Ovary (tissue), 9 donors: ENCODE measurements around the gene OGFOD3. TPM values are rescaled to one million over a fixed set of nuclear protein-coding genes. Genes with fewer than 3 reads are reported as not detected.

Source experiments
- DNase-seq, 5 donors: peaks; one replicate each; pipeline ENCODE4 v3.0.0-alpha.2; 2019 to 2020
- H3K27ac ChIP-seq, 2 donors: fragments of 200-600 bp; one replicate each; pipeline versions ENCODE4 v1.5.1 to v1.8.0; 2019 to 2022
- H3K27me3 ChIP-seq: fragments of 200-600 bp; one replicate; pipeline ENCODE4 v1.8.0; 2022
- H3K36me3 ChIP-seq: fragments of 200-600 bp; sonication (generic); one replicate; pipeline ENCODE4 v1.5.1; 2019
- H3K4me1 ChIP-seq: one replicate; pipeline ENCODE4 v1.8.1; 2013; ENCODE audit warnings: mild to moderate bottlenecking, moderate library complexity; ENCODE audit not compliant: insufficient read depth
- H3K4me3 ChIP-seq: fragments of 200-600 bp; sonication (generic); one replicate; pipeline ENCODE4 v1.5.1; 2017
- H3K9me3 ChIP-seq, 2 donors: fragments of 200-600 bp in 1 of 2; sonication (generic) in 1 of 2; one replicate each; pipeline versions ENCODE4 v1.5.1 to v1.8.1; 2013 to 2019; ENCODE audit warnings: mild to moderate bottlenecking in 1 of 2, moderate library complexity in 1 of 2
- CTCF ChIP-seq, 3 donors: fragments of 450-650 bp in 2 of 3; fragments of 200-600 bp in 1 of 3; IDR thresholded peaks; one replicate each; pipeline versions ENCODE4 v1.5.1 to v1.8.0; 2016 to 2022; ENCODE audit warnings: antibody characterized with exemption in 3 of 3, mild to moderate bottlenecking in 1 of 3
- EP300 ChIP-seq: sonication (generic); formaldehyde crosslinking; IDR thresholded peaks from one replicate; pipeline ENCODE4 v1.6.1; 2017; ENCODE audit warnings: antibody characterized with exemption
- POLR2A ChIP-seq: fragments of 450-650 bp; IDR thresholded peaks from one replicate; pipeline ENCODE4 v1.6.1; 2017; ENCODE audit warnings: antibody characterized with exemption, mild to moderate bottlenecking, moderate library complexity
- WGBS, 3 donors: extraction: QIAGEN DNeasy Blood & Tissue Kit in 1 of 3; methylation state at CpG; one replicate each; pipeline versions ENCODE4 v1.1.5 to v1.1.7; 2013 to 2017; 5-methylcytosine and 5-hydroxymethylcytosine counted together
- intact Hi-C, 4 donors: fragments of 100-400 bp; cut with DNase I; formaldehyde crosslinking; loops; one replicate each; pipeline versions ENCODE4 v1.11.0 to v1.15.1; 2022 to 2023
- polyA plus RNA-seq, 2 donors: library from polyadenylated mRNA; stranded (reverse); fragments of 200-250 nt in 1 of 2; fragments of 350-450 nt in 1 of 2; fragmentation: Illumina TruSeq in 1 of 2; extraction: RNeasy Lipid Tissue Mini Kit (QIAGEN cat#74804) in 1 of 2; gene quantifications; one replicate each; pipeline ENCODE4 v1.2.3, GENCODE V29; 2013 to 2014
- total RNA-seq, 7 donors: library from RNA; depleted of rRNA in 2 of 7; stranded (reverse); fragments of >200 nt in 2 of 7; fragmentation: NEBNext Ultra II Directional in 3 of 7; extraction: Animal tissue kit (Norgen Biotek cat#: 25700) in 3 of 7; gene quantifications; one replicate each; pipeline versions ENCODE4 v1.1.0 to v1.2.4, GENCODE V29; 2016 to 2023
- donor health status: DM: no; HTN: no; CAD: no; lungs with moderate emphysema.
- donor health status: DM: no; HTN: no; CAD: no.
- donor health status: Bipolar disorder and iron deficiency.
- donor health status: DM: yes; HTN: yes; CAD: no.
- donor health status: DM: no; HTN: no; CAD: no.
- donor health status: DM: yes; HTN: yes; CAD: no.

Gene OGFOD3
- total and polyA plus RNA-seq, 9 donors, result 14.4 to 37.8 (median 29.4) TPM

DNA sequence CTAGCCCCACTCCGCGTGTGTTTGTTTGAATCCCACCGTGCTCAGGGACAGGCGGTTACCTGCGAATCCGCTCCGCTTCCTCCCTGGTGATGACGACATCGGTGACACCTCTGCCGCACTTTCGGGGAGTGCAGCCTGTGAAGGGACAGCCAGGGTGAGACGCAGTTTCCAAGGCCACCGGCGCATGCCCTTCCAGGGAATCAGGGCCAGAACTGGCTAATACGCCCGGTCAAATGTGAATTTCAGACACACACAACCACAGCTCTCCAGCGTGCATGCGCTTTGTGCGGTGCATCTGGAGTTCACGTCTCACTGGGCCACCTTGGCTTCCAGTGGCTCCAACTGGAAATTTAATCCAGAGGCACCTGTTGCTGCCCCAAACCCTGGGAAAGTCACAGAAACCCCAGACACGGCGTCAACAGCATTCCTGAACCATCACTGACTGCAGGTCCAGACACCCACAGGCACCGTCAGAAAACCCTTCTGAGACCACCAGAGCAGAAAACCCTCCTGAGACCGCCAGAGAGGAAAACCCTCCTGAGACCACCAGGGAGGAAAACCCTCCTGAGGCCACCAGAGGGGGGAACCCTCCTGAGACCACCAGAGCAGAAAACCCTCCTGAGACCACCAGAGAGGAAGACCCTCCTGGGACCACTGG lies 6.9 kb downstream of the OGFOD3 start:
- WGBS, 3 donors, result 93 to 96% (median 94%) methylated on average over 24 of the region's 24 CpGs
- Histone ChIP-seq H3K4me3 (no peak overlapping the region), H3K27ac (no peak overlapping the region), H3K36me3 (no peaks in the 10 kb centered on the region), H3K9me3 (no peaks in the 10 kb centered on the region), H3K27me3 (no peaks in the 10 kb centered on the region), H3K4me1 (peaks cover 5% of the 10 kb centered on the region)
- no peak for TF ChIP-seq EP300
- no peak for TF ChIP-seq POLR2A
- TF ChIP-seq CTCF (IDR thresholded peaks at IDR 0.05), result no peak
- no peak for DNase-seq
- intact Hi-C loops, result loop anchor here in 1 of 4 donors (10.0 kb wide), 1 partner anchor 57 kb away; the partner anchor contains the start of gene TEX19

DNA sequence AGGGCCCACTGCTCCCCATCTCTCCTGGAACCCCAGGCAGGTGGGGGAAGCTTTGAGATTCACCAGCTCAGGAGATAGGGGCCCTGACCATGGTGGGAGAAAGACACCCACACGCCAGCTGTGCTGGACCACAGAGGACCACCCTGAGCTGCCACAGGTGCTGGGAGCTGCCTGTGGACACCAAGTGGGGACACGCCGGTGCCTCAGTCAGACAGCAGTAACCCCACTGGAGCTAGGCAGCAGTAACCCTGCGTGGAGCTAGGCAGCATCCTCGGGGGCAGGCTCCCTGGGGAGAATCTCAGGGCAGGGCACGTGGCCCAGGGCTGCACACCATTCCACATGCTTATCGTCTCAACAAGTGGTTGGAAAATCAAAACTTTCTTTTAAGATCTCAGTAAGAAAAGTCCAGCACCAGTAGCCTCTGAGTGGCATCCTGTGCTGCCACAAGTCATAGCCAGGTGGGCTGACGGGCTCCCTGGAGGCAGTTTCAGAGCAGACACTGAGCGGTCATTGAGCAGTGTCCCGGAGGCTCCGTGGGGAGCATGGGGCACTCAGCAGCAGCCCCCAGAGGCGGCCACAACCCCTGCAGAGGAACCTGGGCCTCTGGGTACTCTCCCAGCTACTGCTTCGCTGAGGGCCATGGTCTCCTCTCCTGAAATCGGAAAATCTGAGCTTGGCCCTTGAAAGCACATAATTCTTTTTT lies 8.2 kb downstream of the OGFOD3 start:
- Histone ChIP-seq H3K36me3 (no peaks in the 10 kb centered on the region), H3K27me3 (no peaks in the 10 kb centered on the region), H3K27ac (no peak overlapping the region), H3K9me3 (no peaks in the 10 kb centered on the region), H3K4me1 (peaks cover 3% of the 10 kb centered on the region), H3K4me3 (no peak overlapping the region)
- TF ChIP-seq CTCF (IDR thresholded peaks at IDR 0.05) (no peak), POLR2A (no peak), EP300 (no peak)
- intact Hi-C loops, result loop anchor here in 1 of 4 donors (10.0 kb wide), 1 partner anchor 55 kb away; the partner anchor contains the start of gene TEX19
- 88 to 92% (median 89%) methylated on average over 14 of the region's 14 CpGs for WGBS, 3 donors
- no peak for DNase-seq

DNA sequence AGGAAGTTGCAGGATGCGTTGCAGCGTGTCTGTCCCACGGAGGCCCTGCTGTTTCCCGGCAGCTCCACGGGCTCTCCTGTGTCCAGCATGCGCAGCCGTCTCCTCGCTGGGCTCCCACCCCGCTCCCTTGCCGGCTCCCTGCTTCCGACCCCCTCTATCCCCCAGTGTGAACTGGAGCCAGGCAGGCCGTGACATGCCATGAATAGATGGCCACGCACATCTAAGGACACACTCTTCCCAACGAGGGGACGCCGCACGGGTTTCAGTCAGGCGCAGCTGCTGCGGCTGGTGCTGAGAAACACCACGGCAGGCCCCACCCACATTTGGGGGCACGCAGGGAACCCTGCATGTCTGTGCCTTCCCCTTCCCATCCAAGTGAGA lies 9.5 kb downstream of the OGFOD3 start:
- no peak for DNase-seq
- Histone ChIP-seq H3K27me3 (no peaks in the 10 kb centered on the region), H3K27ac (no peak overlapping the region), H3K9me3 (no peaks in the 10 kb centered on the region), H3K4me1 (peaks cover 3% of the 10 kb centered on the region), H3K36me3 (no peaks in the 10 kb centered on the region), H3K4me3 (no peak overlapping the region)
- 88 to 93% (median 92%) methylated on average over 21 of the region's 21 CpGs for WGBS, 3 donors
- TF ChIP-seq CTCF (IDR thresholded peaks at IDR 0.05) (no peak), POLR2A (no peak), EP300 (no peak)
- intact Hi-C loops, result no loop called here

GRCh38 chr17:82408288-82408937 lies 10.0 kb downstream of the OGFOD3 start:
- Histone ChIP-seq H3K9me3 (no peaks in the 10 kb centered on the region), H3K27me3 (no peaks in the 10 kb centered on the region), H3K4me3 (no peak overlapping the region), H3K36me3 (no peaks in the 10 kb centered on the region), H3K4me1 (peaks cover 3% of the 10 kb centered on the region), H3K27ac (no peak overlapping the region)
- intact Hi-C loops, result no loop called here
- DNase-seq, result no peak
- 85 to 90% (median 86%) methylated on average over 15 of the region's 15 CpGs for WGBS, 3 donors
- no peak for TF ChIP-seq POLR2A
- TF ChIP-seq CTCF (IDR thresholded peaks at IDR 0.05), result no peak
- no peak for TF ChIP-seq EP300
